Measurements from ENCODE around the gene SENP1. TPM values are rescaled to one million over a fixed set of nuclear protein-coding genes. Genes with fewer than 3 reads are reported as not detected.

SENP1 gene
- total RNA-seq, 3 donors from 2014 or later, result 14.4 to 36.1 (median 30.2) TPM

DNA sequence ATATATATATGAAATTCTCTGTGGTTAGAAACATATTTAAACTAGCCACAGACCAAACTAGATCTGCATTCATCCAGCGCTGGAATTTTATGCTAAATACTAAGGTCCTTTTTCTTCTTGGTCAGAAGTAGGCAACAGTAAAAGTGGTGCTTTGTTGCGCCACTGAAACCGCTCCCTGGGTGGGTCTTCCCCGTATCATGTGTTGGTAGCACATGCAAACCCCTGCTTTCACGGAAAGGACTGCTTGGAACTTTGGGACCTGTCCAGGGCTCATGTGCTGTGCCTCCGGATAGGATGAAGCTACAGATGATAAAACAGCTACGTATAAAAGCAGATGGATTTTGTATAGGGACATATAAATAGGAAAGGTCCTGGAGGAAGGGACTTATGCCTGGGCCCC, 61.5 kb downstream of the SENP1 start:
- TF ChIP-seq, protein P1, sequence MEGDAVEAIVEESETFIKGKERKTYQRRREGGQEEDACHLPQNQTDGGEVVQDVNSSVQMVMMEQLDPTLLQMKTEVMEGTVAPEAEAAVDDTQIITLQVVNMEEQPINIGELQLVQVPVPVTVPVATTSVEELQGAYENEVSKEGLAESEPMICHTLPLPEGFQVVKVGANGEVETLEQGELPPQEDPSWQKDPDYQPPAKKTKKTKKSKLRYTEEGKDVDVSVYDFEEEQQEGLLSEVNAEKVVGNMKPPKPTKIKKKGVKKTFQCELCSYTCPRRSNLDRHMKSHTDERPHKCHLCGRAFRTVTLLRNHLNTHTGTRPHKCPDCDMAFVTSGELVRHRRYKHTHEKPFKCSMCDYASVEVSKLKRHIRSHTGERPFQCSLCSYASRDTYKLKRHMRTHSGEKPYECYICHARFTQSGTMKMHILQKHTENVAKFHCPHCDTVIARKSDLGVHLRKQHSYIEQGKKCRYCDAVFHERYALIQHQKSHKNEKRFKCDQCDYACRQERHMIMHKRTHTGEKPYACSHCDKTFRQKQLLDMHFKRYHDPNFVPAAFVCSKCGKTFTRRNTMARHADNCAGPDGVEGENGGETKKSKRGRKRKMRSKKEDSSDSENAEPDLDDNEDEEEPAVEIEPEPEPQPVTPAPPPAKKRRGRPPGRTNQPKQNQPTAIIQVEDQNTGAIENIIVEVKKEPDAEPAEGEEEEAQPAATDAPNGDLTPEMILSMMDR (IDR thresholded peaks at IDR 0.05), result no peak
- no peak for TF ChIP-seq POLR2A (IDR thresholded peaks at IDR 0.05)
- intact Hi-C loops (cut with DNase I; ENCODE audit: low total_unique reads), result no loop called here
- Histone ChIP-seq H3K36me3 (peaks cover 5% of the 10 kb centered on the region), H3K27me3 (no peaks in the 10 kb centered on the region), H3K9me3 (no peaks in the 10 kb centered on the region), H3K27ac (no peak overlapping the region), H3K4me3 (no peak overlapping the region), H3K4me1 (no peaks in the 10 kb centered on the region)
- no peak for DNase-seq (ENCODE audit: low spot score in 2 of 2)

DNA sequence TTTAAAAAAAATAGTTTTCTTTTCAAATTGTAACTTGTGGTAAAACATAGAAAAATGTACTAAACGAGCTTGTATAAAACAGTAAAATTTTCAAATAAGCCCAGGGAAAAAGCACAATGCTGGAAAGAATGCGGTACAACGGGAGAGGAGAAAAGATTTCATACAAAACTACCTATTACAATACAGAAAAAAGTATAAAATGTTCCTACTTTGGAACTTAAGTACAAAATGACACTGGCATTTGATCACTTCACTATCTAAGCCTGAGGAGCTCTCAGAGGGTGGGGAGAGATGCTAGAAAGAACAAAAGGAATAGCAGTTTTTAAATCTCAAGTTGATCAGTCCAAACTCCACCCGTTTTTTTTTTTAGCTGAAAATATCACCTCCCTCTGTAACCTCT, 62.1 kb downstream of the SENP1 start:
- no peak overlapping the region for H3K27ac ChIP-seq
- peaks cover 5% of the 10 kb centered on the region for H3K36me3 ChIP-seq
- no peak for DNase-seq (ENCODE audit: low spot score in 2 of 2)
- H3K4me1 ChIP-seq, result no peaks in the 10 kb centered on the region
- TF ChIP-seq, protein P1 (IDR thresholded peaks at IDR 0.05), result no peak
- TF ChIP-seq POLR2AphosphoS5 (IDR thresholded peaks at IDR 0.05) (no peak), POLR2A (IDR thresholded peaks at IDR 0.05) (no peak)
- intact Hi-C loops (cut with DNase I; ENCODE audit: low total_unique reads), result no loop called here
- no peaks in the 10 kb centered on the region for H3K27me3 ChIP-seq
- H3K9me3 ChIP-seq, result no peaks in the 10 kb centered on the region
- no peak overlapping the region for H3K4me3 ChIP-seq

DNA sequence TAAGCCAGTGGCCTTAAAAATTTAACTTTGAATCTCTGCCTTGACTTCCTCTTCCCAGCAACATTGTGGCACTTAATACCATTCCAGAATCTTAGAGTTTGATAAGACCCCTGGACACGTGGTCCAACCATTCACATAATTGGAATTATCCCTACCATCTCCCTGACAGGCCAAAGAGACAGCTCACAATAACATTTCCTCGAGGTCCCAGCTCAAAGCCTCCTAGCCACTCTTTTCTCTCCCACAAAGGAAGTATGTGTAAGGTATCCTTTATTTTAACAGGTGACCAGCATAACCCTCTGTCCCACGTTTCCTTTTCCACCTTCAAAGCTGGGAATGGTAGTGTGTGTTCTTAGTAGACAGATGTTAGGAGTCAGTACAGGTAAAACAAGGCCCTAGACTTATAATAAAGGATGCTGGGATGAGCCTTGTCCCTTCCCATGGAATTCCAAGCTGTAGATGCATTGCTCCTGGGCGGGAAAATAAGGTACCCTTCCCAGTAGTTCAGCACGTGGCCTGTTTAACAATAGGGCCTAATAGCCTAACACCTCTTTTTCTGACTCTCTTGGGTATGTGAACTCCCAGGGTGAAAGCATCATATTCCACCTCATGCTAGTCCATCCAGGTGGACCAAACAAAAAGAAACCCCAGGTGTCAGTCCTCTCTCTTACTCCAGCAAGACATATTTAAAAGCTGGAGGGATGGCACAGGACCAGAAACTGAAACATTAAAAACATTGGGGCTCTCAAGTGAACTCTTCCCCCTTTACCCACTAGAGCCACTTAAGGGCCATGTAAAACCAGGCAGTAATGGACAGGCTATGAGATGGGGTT, 64.1 kb downstream of the SENP1 start:
- intact Hi-C loops (cut with DNase I; ENCODE audit: low total_unique reads), result no loop called here
- no peaks in the 10 kb centered on the region for H3K4me1 ChIP-seq
- no peaks in the 10 kb centered on the region for H3K27me3 ChIP-seq
- H3K36me3 ChIP-seq, result peaks cover 5% of the 10 kb centered on the region
- H3K9me3 ChIP-seq, result no peaks in the 10 kb centered on the region
- no peak for DNase-seq (ENCODE audit: low spot score in 2 of 2)
- H3K27ac ChIP-seq, result no peak overlapping the region
- TF ChIP-seq, protein P1 (IDR thresholded peaks at IDR 0.05), result no peak
- no peak for TF ChIP-seq POLR2AphosphoS5 (IDR thresholded peaks at IDR 0.05)
- TF ChIP-seq POLR2A (IDR thresholded peaks at IDR 0.05), result no peak
- no peak overlapping the region for H3K4me3 ChIP-seq

DNA sequence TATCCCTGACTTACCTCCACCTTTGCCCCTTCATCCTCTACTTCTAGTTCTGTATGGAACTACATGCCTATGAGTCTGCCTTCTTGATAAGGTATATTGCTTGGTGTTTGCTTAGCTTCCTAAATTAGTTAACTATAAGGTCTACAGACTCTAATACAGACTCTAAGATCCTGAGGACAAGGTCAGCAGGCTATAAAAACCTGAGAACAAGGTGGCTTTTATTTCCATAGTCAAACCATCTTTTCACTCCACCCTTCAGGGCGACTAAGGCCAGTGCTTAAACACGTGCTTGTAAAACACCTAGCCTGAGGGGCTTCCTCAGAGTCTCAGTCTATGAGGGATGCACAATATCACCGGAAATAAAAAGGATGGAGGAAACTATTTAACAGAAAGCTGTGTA, 65.5 kb downstream of the SENP1 start:
- no peak overlapping the region for H3K4me3 ChIP-seq
- H3K4me1 ChIP-seq, result no peaks in the 10 kb centered on the region
- TF ChIP-seq, protein P1 (IDR thresholded peaks at IDR 0.05), result no peak
- TF ChIP-seq POLR2AphosphoS5 (IDR thresholded peaks at IDR 0.05) (no peak), POLR2A (IDR thresholded peaks at IDR 0.05) (no peak)
- H3K27me3 ChIP-seq, result no peaks in the 10 kb centered on the region
- H3K27ac ChIP-seq, result no peak overlapping the region
- intact Hi-C loops (cut with DNase I; ENCODE audit: low total_unique reads), result no loop called here
- no peak for DNase-seq (ENCODE audit: low spot score in 2 of 2)
- H3K9me3 ChIP-seq, result no peaks in the 10 kb centered on the region
- H3K36me3 ChIP-seq, result no peaks in the 10 kb centered on the region

DNA sequence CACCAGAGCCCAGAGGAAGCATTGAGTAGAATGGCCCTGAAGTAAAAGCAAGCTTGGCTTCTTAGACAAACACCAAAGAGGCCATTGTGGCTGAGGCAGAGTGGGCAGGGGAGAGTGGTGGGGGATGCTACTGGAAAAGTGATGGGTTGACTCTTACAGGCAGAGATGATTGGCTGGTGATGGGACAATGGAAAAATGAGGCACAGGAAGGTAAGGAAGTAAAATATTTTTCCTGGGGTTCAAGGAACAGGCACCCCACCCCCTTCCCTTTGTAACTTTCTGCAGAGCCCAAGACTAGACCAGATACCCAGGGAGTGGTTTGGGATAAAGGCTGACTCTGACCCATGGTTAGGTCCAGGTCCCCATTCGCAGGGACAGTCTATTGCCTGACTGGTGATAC, 66.7 kb downstream of the SENP1 start:
- H3K4me1 ChIP-seq, result no peaks in the 10 kb centered on the region
- TF ChIP-seq POLR2A (IDR thresholded peaks at IDR 0.05) (no peak), POLR2AphosphoS5 (IDR thresholded peaks at IDR 0.05) (no peak)
- TF ChIP-seq, protein P1 (IDR thresholded peaks at IDR 0.05), result no peak

More for the DNA sequence above, 66.7 kb downstream of the SENP1 start:
- H3K27me3 ChIP-seq, result no peaks in the 10 kb centered on the region
- H3K4me3 ChIP-seq, result no peak overlapping the region
- H3K27ac ChIP-seq, result no peak overlapping the region
- no peak for DNase-seq (ENCODE audit: low spot score in 2 of 2)
- intact Hi-C loops (cut with DNase I; ENCODE audit: low total_unique reads), result no loop called here
- no peaks in the 10 kb centered on the region for H3K36me3 ChIP-seq
- H3K9me3 ChIP-seq, result no peaks in the 10 kb centered on the region
